Central memory CD8-positive, alpha-beta T cell (primary cell): ENCODE measurements around the gene ODF2.
"Not testable (repeated sequence)": the region's sequence is repeated elsewhere in the genome, so short reads cannot be mapped to it uniquely, and the experiment has no call there.

ENCODE experiments used
- ATAC-seq: fragments of 150-1000 bp; cut with Tn5 transposase; replicated peaks from 2 replicates; pipeline ENCODE4 v1.10.0; 2022; ENCODE audit warnings: mild to moderate bottlenecking, moderate FRiP score, moderate number of reproducible peaks; ENCODE audit not compliant: poor library complexity, severe bottlenecking; ENCODE audit errors: extremely low read depth
- DNase-seq, 2 donors: peaks; one replicate each; pipeline ENCODE4 v3.0.0; 2021; ENCODE audit warnings: low spot score in 2 of 2
- H3K27ac Mint-ChIP-seq: one replicate; pipeline ENCODE4 v1.8.0; 2022; ENCODE audit warnings: low read depth, mild to moderate bottlenecking, moderate library complexity, mixed read lengths
- H3K27me3 Mint-ChIP-seq: one replicate; pipeline ENCODE4 v1.8.0; 2022; ENCODE audit warnings: mixed read lengths
- H3K36me3 Mint-ChIP-seq: one replicate; pipeline ENCODE4 v1.8.0; 2022; ENCODE audit warnings: mild to moderate bottlenecking, moderate library complexity, mixed read lengths; ENCODE audit not compliant: insufficient read depth
- H3K4me1 Mint-ChIP-seq: one replicate; pipeline ENCODE4 v1.8.0; 2022; ENCODE audit warnings: mixed read lengths
- H3K4me3 Mint-ChIP-seq: one replicate; pipeline ENCODE4 v1.8.0; 2022; ENCODE audit warnings: mild to moderate bottlenecking, moderate library complexity, mixed read lengths
- H3K9me3 Mint-ChIP-seq: one replicate; pipeline ENCODE4 v1.8.0; 2022; ENCODE audit warnings: mixed read lengths

The ODF2 gene

GRCh38 chr9:128497824-128498610 lies 42.2 kb downstream of the ODF2 start:
- ATAC-seq, result no peak

GRCh38 chr9:128498911-128499310 lies 43.1 kb downstream of the ODF2 start:
- Mint-ChIP-seq H3K9me3 (no peaks in the 10 kb centered on the region), H3K36me3 (peaks cover 22% of the 10 kb centered on the region), H3K4me3 (no peak overlapping the region), H3K4me1 (no peaks in the 10 kb centered on the region), H3K27ac (no peak overlapping the region), H3K27me3 (no peaks in the 10 kb centered on the region)
- DNase-seq (no peak), ATAC-seq (no peak)

More at GRCh38 chr9:128497824-128498610, 42.2 kb downstream of the ODF2 start:
- Mint-ChIP-seq H3K36me3 (peaks cover 23% of the 10 kb centered on the region), H3K4me3 (no peak overlapping the region), H3K27me3 (no peaks in the 10 kb centered on the region), H3K4me1 (no peaks in the 10 kb centered on the region), H3K9me3 (no peaks in the 10 kb centered on the region), H3K27ac (no peak overlapping the region)
- DNase-seq, result no peak

GRCh38 chr9:128499920-128500319 lies 44.1 kb downstream of the ODF2 start:
- Mint-ChIP-seq H3K27me3 (no peaks in the 10 kb centered on the region), H3K36me3 (peaks cover 27% of the 10 kb centered on the region), H3K4me3 (no peak overlapping the region), H3K9me3 (no peaks in the 10 kb centered on the region), H3K27ac (no peak overlapping the region), H3K4me1 (peaks cover 2% of the 10 kb centered on the region)
- DNase-seq (no peak), ATAC-seq (no peak)

- not testable (repeated sequence) for ATAC-seq, H3K9me3 Mint-ChIP-seq, H3K27me3 Mint-ChIP-seq, H3K27ac Mint-ChIP-seq, DNase-seq
- Mint-ChIP-seq H3K4me1 (peaks cover 16% of the 10 kb centered on the region), H3K36me3 (peaks cover 22% of the 10 kb centered on the region), H3K4me3 (peak overlapping the region; percentile 99)
Observed at GRCh38 chr9:128503415-128503825, 47.6 kb downstream of the ODF2 start.

GRCh38 chr9:128503870-128504269 lies 48.1 kb downstream of the ODF2 start:
- peaks cover 25% of the 10 kb centered on the region for H3K36me3 Mint-ChIP-seq
- no peaks in the 10 kb centered on the region for H3K27me3 Mint-ChIP-seq
- peak overlapping the region; percentile 99 for H3K4me3 Mint-ChIP-seq
- no peaks in the 10 kb centered on the region for H3K9me3 Mint-ChIP-seq
- ATAC-seq, result no peak
- peaks cover 16% of the 10 kb centered on the region for H3K4me1 Mint-ChIP-seq
- DNase-seq, result no peak
- peak overlapping the region; percentile 97 for H3K27ac Mint-ChIP-seq

GRCh38 chr9:128504485-128505413 lies 48.9 kb downstream of the ODF2 start, which contains the start of gene GLE1:
TSS of gene GLE1 (plus strand) at chr9:128504719. CDS start at chr9:128504806, 87 bp downstream.
- no peaks in the 10 kb centered on the region for H3K9me3 Mint-ChIP-seq
- ATAC-seq, result peak; percentile 93
- peaks cover 16% of the 10 kb centered on the region for H3K4me1 Mint-ChIP-seq

GRCh38 chr9:128505414-128505765 lies 49.6 kb downstream of the ODF2 start:
- H3K27ac Mint-ChIP-seq, result peak overlapping the region; percentile 97
- peaks cover 27% of the 10 kb centered on the region for H3K36me3 Mint-ChIP-seq
- no peak for ATAC-seq
- H3K4me3 Mint-ChIP-seq, result peak overlapping the region; percentile 99
- H3K27me3 Mint-ChIP-seq, result no peaks in the 10 kb centered on the region
- no peak for DNase-seq
- H3K4me1 Mint-ChIP-seq, result peaks cover 16% of the 10 kb centered on the region
- H3K9me3 Mint-ChIP-seq, result no peaks in the 10 kb centered on the region

More at GRCh38 chr9:128504485-128505413, 48.9 kb downstream of the ODF2 start, which contains the start of gene GLE1:
- Mint-ChIP-seq H3K36me3 (peaks cover 29% of the 10 kb centered on the region), H3K27ac (peak within 1 kb of the TSS; percentile 97), H3K4me3 (peak within 1 kb of the TSS; percentile 99), H3K27me3 (no peaks in the 10 kb centered on the region)
- DNase-seq, result peak; percentile 91 to 96

- peaks cover 16% of the 10 kb centered on the region for H3K4me1 Mint-ChIP-seq
- ATAC-seq, DNase-seq, H3K9me3 Mint-ChIP-seq, H3K27ac Mint-ChIP-seq, H3K27me3 Mint-ChIP-seq: not testable (repeated sequence)
- H3K36me3 Mint-ChIP-seq, result peaks cover 26% of the 10 kb centered on the region
- H3K4me3 Mint-ChIP-seq, result peak overlapping the region; percentile 99
Observed at GRCh38 chr9:128505906-128506305, 50.1 kb downstream of the ODF2 start.

- H3K27ac Mint-ChIP-seq, result no peak overlapping the region
- no peak for ATAC-seq
- peaks cover 8% of the 10 kb centered on the region for H3K4me1 Mint-ChIP-seq
- peaks cover 63% of the 10 kb centered on the region for H3K36me3 Mint-ChIP-seq
- H3K27me3 Mint-ChIP-seq, result no peaks in the 10 kb centered on the region
- H3K9me3 Mint-ChIP-seq, result no peaks in the 10 kb centered on the region
- H3K4me3 Mint-ChIP-seq, result no peak overlapping the region
- no peak for DNase-seq
Observed at GRCh38 chr9:128512820-128513219, 57.0 kb downstream of the ODF2 start.

- H3K27ac Mint-ChIP-seq, result peak overlapping the region; percentile 77
- DNase-seq (no peak), ATAC-seq (no peak)
- no peaks in the 10 kb centered on the region for H3K4me1 Mint-ChIP-seq
- no peaks in the 10 kb centered on the region for H3K9me3 Mint-ChIP-seq
- no peaks in the 10 kb centered on the region for H3K27me3 Mint-ChIP-seq
- H3K36me3 Mint-ChIP-seq, result peaks cover 73% of the 10 kb centered on the region
- no peak overlapping the region for H3K4me3 Mint-ChIP-seq
Observed at GRCh38 chr9:128521956-128522355, 66.2 kb downstream of the ODF2 start.

- ATAC-seq (no peak), DNase-seq (no peak)
- Mint-ChIP-seq H3K27me3 (no peaks in the 10 kb centered on the region), H3K9me3 (no peaks in the 10 kb centered on the region), H3K4me1 (no peaks in the 10 kb centered on the region), H3K4me3 (no peak overlapping the region), H3K36me3 (peaks cover 73% of the 10 kb centered on the region), H3K27ac (no peak overlapping the region)
Observed at GRCh38 chr9:128523199-128523925, 67.6 kb downstream of the ODF2 start.

GRCh38 chr9:128526720-128527119 lies 70.9 kb downstream of the ODF2 start:
- no peak for ATAC-seq
- no peaks in the 10 kb centered on the region for H3K27me3 Mint-ChIP-seq
- no peak overlapping the region for H3K4me3 Mint-ChIP-seq
- H3K27ac Mint-ChIP-seq, result no peak overlapping the region
- no peaks in the 10 kb centered on the region for H3K4me1 Mint-ChIP-seq
- DNase-seq, result no peak
- H3K36me3 Mint-ChIP-seq, result peaks cover 84% of the 10 kb centered on the region
- H3K9me3 Mint-ChIP-seq, result no peaks in the 10 kb centered on the region
